GM23338 (cell line): ENCODE results near the gene NF1. TPM values are rescaled to one million over a fixed set of nuclear protein-coding genes. Genes with fewer than 3 reads are reported as not detected.

Source experiments
- ATAC-seq: fragments of 200-7000 bp; cut with Tn5 transposase; 3 replicates; pipeline ENCODE4 v1.9.1; 2020
- DNase-seq: peaks from one replicate; pipeline ENCODE4 v3.0.0-alpha.2; 2015; ENCODE audit warnings: low spot score
- H2AFZ ChIP-seq: fragments of 200-600 bp; sonication (generic); 2 replicates; pipeline ENCODE4 v1.8.0; 2016; ENCODE audit warnings: antibody characterized with exemption, mild to moderate bottlenecking, moderate library complexity
- H3F3A ChIP-seq: fragments of 200-600 bp; sonication (generic); replicated peaks from 2 replicates; pipeline ENCODE4 v1.8.0; 2017; ENCODE audit warnings: antibody characterized with exemption, mixed run types, low read depth
- H3K27ac ChIP-seq: fragments of 200-600 bp; sonication (generic); 2 replicates; pipeline ENCODE4 v1.6.1; 2016; ENCODE audit warnings: low read depth
- H3K27me3 ChIP-seq: fragments of 200-600 bp; sonication (generic); 2 replicates; pipeline ENCODE4 v1.8.0; 2016; ENCODE audit warnings: mild to moderate bottlenecking, mixed run types, moderate library complexity; ENCODE audit not compliant: insufficient read depth
- H3K36me3 ChIP-seq: fragments of 200-600 bp; sonication (generic); 2 replicates; pipeline ENCODE4 v1.8.0; 2016; ENCODE audit warnings: mild to moderate bottlenecking; ENCODE audit not compliant: insufficient read depth
- H3K4me1 ChIP-seq: fragments of 200-600 bp; sonication (generic); 2 replicates; pipeline ENCODE4 v1.8.0; 2016; ENCODE audit warnings: mild to moderate bottlenecking, moderate library complexity; ENCODE audit not compliant: insufficient read depth
- H3K4me2 ChIP-seq: fragments of 200-600 bp; sonication (generic); 2 replicates; pipeline ENCODE4 v1.7.1; 2017; ENCODE audit warnings: mixed run types
- H3K4me3 ChIP-seq: fragments of 200-600 bp; sonication (generic); 2 replicates; pipeline ENCODE4 v1.6.1; 2016; ENCODE audit warnings: mixed run types
- H3K79me2 ChIP-seq: fragments of 200-600 bp; sonication (generic); replicated peaks from 2 replicates; pipeline ENCODE4 v1.8.0; 2017; ENCODE audit warnings: mild to moderate bottlenecking; ENCODE audit not compliant: insufficient read depth
- H3K9me2 ChIP-seq: fragments of 200-600 bp; sonication (generic); 2 replicates; pipeline ENCODE4 v1.8.0; 2017; ENCODE audit not compliant: insufficient read depth
- H4K20me1 ChIP-seq: fragments of 200-600 bp; sonication (generic); replicated peaks from 2 replicates; pipeline ENCODE4 v1.8.0; 2017; ENCODE audit warnings: mild to moderate bottlenecking; ENCODE audit not compliant: insufficient read depth
- H3K27ac Mint-ChIP-seq: 2 replicates; pipeline ENCODE4 v1.8.0; 2020; ENCODE audit warnings: inconsistent platforms, mild to moderate bottlenecking, moderate library complexity, mixed read lengths
- H3K27me3 Mint-ChIP-seq: 3 replicates; pipeline ENCODE4 v1.8.0; 2022; ENCODE audit warnings: low read depth, mild to moderate bottlenecking, moderate library complexity, mixed read lengths, inconsistent platforms; ENCODE audit not compliant: insufficient read depth, poor library complexity
- H3K36me3 Mint-ChIP-seq: 3 replicates; pipeline ENCODE4 v1.8.0; 2021; ENCODE audit warnings: low read depth, mild to moderate bottlenecking, inconsistent platforms, moderate library complexity, mixed read lengths
- H3K4me1 Mint-ChIP-seq: 3 replicates; pipeline ENCODE4 v1.8.0; 2020; ENCODE audit warnings: mild to moderate bottlenecking, inconsistent platforms, mixed read lengths
- H3K4me3 Mint-ChIP-seq: 3 replicates; pipeline ENCODE4 v1.8.0; 2021; ENCODE audit warnings: moderate library complexity, mild to moderate bottlenecking, inconsistent platforms, mixed read lengths
- H3K9me3 Mint-ChIP-seq: 3 replicates; pipeline ENCODE4 v1.8.0; 2020; ENCODE audit warnings: moderate library complexity, mild to moderate bottlenecking, inconsistent platforms, mixed read lengths
- CREB1 ChIP-seq: fragments of 250-450 bp; sonication (Bioruptor Pico); IDR thresholded peaks from 2 replicates; pipeline ENCODE4 v1.5.0; 2020; ENCODE audit warnings: low read depth, mild to moderate bottlenecking, moderate library complexity
- CTCF ChIP-seq, 2 experiments: fragments of 200-600 bp in 1 of 2; sonication (generic) in 1 of 2; conservative IDR thresholded peaks; 2 replicates each; pipeline versions ENCODE4 v1.5.1 to v1.6.1; 2016 to 2017; ENCODE audit warnings: antibody characterized with exemption in 2 of 2, low read depth in 2 of 2, mild to moderate bottlenecking in 2 of 2, moderate library complexity in 1 of 2
- EZH2 ChIP-seq: fragments of 200-600 bp; sonication (generic); IDR thresholded peaks from one replicate; pipeline ENCODE4 v1.8.0; 2017; ENCODE audit warnings: antibody characterized with exemption, mild to moderate bottlenecking, low read depth; ENCODE audit not compliant: unreplicated experiment
- EZH2phosphoT487 ChIP-seq: fragments of 200-600 bp; sonication (generic); IDR thresholded peaks from one replicate; pipeline ENCODE4 v1.8.1; 2018; ENCODE audit warnings: antibody characterized with exemption; ENCODE audit not compliant: unreplicated experiment
- JUNB ChIP-seq: IDR thresholded peaks from one replicate; pipeline ENCODE4 v1.6.1; 2016; ENCODE audit warnings: antibody characterized with exemption; ENCODE audit not compliant: unreplicated experiment
- NANOG ChIP-seq: IDR thresholded peaks from 2 replicates; pipeline ENCODE4 v1.6.1; 2016; ENCODE audit warnings: antibody characterized with exemption, borderline replicate concordance
- POLR2AphosphoS5 ChIP-seq: IDR thresholded peaks from 2 replicates; pipeline ENCODE4 v1.6.1; 2016; ENCODE audit warnings: antibody characterized with exemption, low read depth
- REST ChIP-seq: IDR thresholded peaks from one replicate; pipeline ENCODE4 v1.6.1; 2018; ENCODE audit warnings: antibody characterized with exemption; ENCODE audit not compliant: unreplicated experiment
- STAT1 ChIP-seq: IDR thresholded peaks from one replicate; pipeline ENCODE4 v1.6.1; 2016; ENCODE audit warnings: antibody characterized with exemption; ENCODE audit not compliant: unreplicated experiment
- ZNF114 ChIP-seq: fragments of 250-450 bp; sonication (Bioruptor Pico); IDR thresholded peaks from 2 replicates; pipeline ENCODE4 v1.5.0; 2020; ENCODE audit warnings: mild to moderate bottlenecking, moderate library complexity
- ZNF331 ChIP-seq: fragments of 250-450 bp; sonication (Bioruptor Pico); IDR thresholded peaks from 2 replicates; pipeline ENCODE4 v1.5.0; 2020; ENCODE audit warnings: low read depth, mild to moderate bottlenecking, moderate library complexity
- ZNF462 ChIP-seq: fragments of 250-450 bp; sonication (Bioruptor Pico); IDR thresholded peaks from 2 replicates; pipeline ENCODE4 v1.5.0; 2020; ENCODE audit warnings: mild to moderate bottlenecking, moderate library complexity
- polyA plus RNA-seq: library from polyadenylated mRNA; unstranded; fragments of >200 nt; fragmentation: Nextera tagmentation; extraction: Ambion mirVana; gene quantifications from 2 replicates; pipeline ENCODE4 v1.2.1, GENCODE V29; 2016
- total RNA-seq: library from RNA; depleted of rRNA; stranded (reverse); fragments of >200 nt; shearing (Covaris generic); gene quantifications from 2 replicates; pipeline ENCODE4 v1.2.3, GENCODE V29; 2014

Gene NF1
- total and polyA plus RNA-seq, 2 experiments from 2014 or later, result 16.3 to 49.7 TPM

GRCh38 chr17:31085563-31085962 lies 9.2 kb upstream of the NF1 start (continued):
- no peak for TF ChIP-seq CTCF (conservative IDR thresholded peaks at IDR 0.05; ENCODE audit: low read depth in 2 of 2)
- no peak for TF ChIP-seq STAT1
- TF ChIP-seq REST, result no peak
- TF ChIP-seq NANOG, result no peak
- no peak for TF ChIP-seq ZNF331 (CRISPR knock-in tag)
- TF ChIP-seq EZH2phosphoT487, result no peak
- no peak for TF ChIP-seq EZH2
- no peak for TF ChIP-seq POLR2AphosphoS5

- Histone ChIP-seq H4K20me1 (no peaks in the 10 kb centered on the region), H3K4me1 (no peaks in the 10 kb centered on the region)
- ATAC-seq, result no peak
- TF ChIP-seq ZNF462 (no peak), CTCF (conservative IDR thresholded peaks at IDR 0.05; ENCODE audit: low read depth in 2 of 2) (no peak), EZH2 (no peak), ZNF114 (CRISPR knock-in tag) (no peak), STAT1 (no peak), CREB1 (CRISPR knock-in tag) (no peak), JUNB (no peak), POLR2AphosphoS5 (no peak)
Measured at GRCh38 chr17:31089471-31089870, 5.3 kb upstream of the NF1 start.

More at GRCh38 chr17:31089471-31089870, 5.3 kb upstream of the NF1 start:
- Mint-ChIP-seq H3K27me3 (peaks cover 14% of the 10 kb centered on the region), H3K9me3 (no peaks in the 10 kb centered on the region), H3K27ac (no peak overlapping the region), H3K36me3 (0 out of 3 replicates have a peak, but pooled peaks cover 7% of the 10 kb centered on the region), H3K4me3 (no peak overlapping the region), H3K4me1 (0 out of 3 replicates have a peak, but pooled peaks cover 2% of the 10 kb centered on the region)
- no peak for DNase-seq
- no peak overlapping the region for H3K4me2 ChIP-seq
- no peaks in the 10 kb centered on the region; the same call in 1 of the 2 replicates for H3F3A ChIP-seq
- no peaks in the 10 kb centered on the region for H3K9me2 ChIP-seq
- no peak overlapping the region for H2AFZ ChIP-seq
- no peaks in the 10 kb centered on the region for H3K27me3 ChIP-seq
- no peaks in the 10 kb centered on the region for H3K79me2 ChIP-seq
- H3K4me3 ChIP-seq, result no peak overlapping the region
- no peaks in the 10 kb centered on the region; the same call in 1 of the 2 replicates for H3K36me3 ChIP-seq
- H3K27ac ChIP-seq, result no peak overlapping the region
